Measurements from ENCODE around the gene ISYNA1. TPM values are rescaled to one million over a fixed set of nuclear protein-coding genes. Genes with fewer than 3 reads are reported as not detected.

ISYNA1 gene
- total and polyA plus RNA-seq, 2 of the 13 experiments (the other 11 are each of a cell fraction or from before 2014, with no cell fraction given): 29.6 to 48.5 TPM

DNA sequence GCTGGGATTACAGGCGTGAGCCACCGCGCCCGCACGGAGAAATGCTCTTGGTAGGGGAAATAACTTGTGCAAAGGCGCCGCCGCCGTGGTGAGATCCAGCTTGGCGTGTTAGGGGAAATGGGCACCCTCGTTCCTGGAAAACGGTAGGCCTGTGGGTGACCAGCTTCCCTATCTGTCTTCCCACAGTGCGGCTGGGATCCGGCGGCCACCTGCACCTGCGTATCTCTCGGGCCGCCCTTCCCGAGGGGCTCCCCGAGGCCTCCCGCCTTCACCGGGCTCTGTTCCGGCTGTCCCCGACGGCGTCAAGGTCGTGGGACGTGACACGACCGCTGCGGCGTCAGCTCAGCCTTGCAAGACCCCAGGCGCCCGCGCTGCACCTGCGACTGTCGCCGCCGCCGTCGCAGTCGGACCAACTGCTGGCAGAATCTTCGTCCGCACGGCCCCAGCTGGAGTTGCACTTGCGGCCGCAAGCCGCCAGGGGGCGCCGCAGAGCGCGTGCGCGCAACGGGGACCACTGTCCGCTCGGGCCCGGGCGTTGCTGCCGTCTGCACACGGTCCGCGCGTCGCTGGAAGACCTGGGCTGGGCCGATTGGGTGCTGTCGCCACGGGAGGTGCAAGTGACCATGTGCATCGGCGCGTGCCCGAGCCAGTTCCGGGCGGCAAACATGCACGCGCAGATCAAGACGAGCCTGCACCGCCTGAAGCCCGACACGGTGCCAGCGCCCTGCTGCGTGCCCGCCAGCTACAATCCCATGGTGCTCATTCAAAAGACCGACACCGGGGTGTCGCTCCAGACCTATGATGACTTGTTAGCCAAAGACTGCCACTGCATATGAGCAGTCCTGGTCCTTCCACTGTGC lies 49.6 kb downstream of the ISYNA1 start (continued):
- TF ChIP-seq, protein P1, sequence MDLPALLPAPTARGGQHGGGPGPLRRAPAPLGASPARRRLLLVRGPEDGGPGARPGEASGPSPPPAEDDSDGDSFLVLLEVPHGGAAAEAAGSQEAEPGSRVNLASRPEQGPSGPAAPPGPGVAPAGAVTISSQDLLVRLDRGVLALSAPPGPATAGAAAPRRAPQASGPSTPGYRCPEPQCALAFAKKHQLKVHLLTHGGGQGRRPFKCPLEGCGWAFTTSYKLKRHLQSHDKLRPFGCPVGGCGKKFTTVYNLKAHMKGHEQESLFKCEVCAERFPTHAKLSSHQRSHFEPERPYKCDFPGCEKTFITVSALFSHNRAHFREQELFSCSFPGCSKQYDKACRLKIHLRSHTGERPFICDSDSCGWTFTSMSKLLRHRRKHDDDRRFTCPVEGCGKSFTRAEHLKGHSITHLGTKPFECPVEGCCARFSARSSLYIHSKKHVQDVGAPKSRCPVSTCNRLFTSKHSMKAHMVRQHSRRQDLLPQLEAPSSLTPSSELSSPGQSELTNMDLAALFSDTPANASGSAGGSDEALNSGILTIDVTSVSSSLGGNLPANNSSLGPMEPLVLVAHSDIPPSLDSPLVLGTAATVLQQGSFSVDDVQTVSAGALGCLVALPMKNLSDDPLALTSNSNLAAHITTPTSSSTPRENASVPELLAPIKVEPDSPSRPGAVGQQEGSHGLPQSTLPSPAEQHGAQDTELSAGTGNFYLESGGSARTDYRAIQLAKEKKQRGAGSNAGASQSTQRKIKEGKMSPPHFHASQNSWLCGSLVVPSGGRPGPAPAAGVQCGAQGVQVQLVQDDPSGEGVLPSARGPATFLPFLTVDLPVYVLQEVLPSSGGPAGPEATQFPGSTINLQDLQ (CRISPR knock-in tag; IDR thresholded peaks at IDR 0.05): peak; percentile 83
- TF ChIP-seq MTA3 (CRISPR knock-in tag; IDR thresholded peaks at IDR 0.05): no peak
- TF ChIP-seq YY1 (IDR thresholded peaks at IDR 0.05; ENCODE audit: insufficient read depth, insufficient replicate concordance, low read depth, low read length): peak; percentile 60
- TF ChIP-seq ZNF10 (CRISPR knock-in tag; IDR thresholded peaks at IDR 0.05; ENCODE audit: borderline replicate concordance, low read depth): no peak
- TF ChIP-seq RORA (CRISPR knock-in tag; IDR thresholded peaks at IDR 0.05): no peak; the same call in 1 of the 2 replicates
- TF ChIP-seq ZNF331 (CRISPR knock-in tag; IDR thresholded peaks at IDR 0.05): peak; percentile 29; the same call in 1 of the 2 replicates
- peak; percentile 94 for TF ChIP-seq NFAT5 (CRISPR knock-in tag; IDR thresholded peaks at IDR 0.05)
- peak; percentile 69; the same call in 1 of the 2 replicates for TF ChIP-seq ZMYM3 (CRISPR knock-in tag; IDR thresholded peaks at IDR 0.05)
- TF ChIP-seq CCAR2 (optimal IDR thresholded peaks at IDR 0.05; ENCODE audit: low read depth, low read length): no peak
- TF ChIP-seq, protein P2, sequence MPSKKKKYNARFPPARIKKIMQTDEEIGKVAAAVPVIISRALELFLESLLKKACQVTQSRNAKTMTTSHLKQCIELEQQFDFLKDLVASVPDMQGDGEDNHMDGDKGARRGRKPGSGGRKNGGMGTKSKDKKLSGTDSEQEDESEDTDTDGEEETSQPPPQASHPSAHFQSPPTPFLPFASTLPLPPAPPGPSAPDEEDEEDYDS (CRISPR knock-in tag; IDR thresholded peaks at IDR 0.05): peak; percentile 23; the same call in 1 of the 2 replicates
- TF ChIP-seq, protein P3, sequence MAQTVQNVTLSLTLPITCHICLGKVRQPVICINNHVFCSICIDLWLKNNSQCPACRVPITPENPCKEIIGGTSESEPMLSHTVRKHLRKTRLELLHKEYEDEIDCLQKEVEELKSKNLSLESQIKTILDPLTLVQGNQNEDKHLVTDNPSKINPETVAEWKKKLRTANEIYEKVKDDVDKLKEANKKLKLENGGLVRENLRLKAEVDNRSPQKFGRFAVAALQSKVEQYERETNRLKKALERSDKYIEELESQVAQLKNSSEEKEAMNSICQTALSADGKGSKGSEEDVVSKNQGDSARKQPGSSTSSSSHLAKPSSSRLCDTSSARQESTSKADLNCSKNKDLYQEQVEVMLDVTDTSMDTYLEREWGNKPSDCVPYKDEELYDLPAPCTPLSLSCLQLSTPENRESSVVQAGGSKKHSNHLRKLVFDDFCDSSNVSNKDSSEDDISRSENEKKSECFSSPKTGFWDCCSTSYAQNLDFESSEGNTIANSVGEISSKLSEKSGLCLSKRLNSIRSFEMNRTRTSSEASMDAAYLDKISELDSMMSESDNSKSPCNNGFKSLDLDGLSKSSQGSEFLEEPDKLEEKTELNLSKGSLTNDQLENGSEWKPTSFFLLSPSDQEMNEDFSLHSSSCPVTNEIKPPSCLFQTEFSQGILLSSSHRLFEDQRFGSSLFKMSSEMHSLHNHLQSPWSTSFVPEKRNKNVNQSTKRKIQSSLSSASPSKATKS (CRISPR knock-in tag; IDR thresholded peaks at IDR 0.05): no peak; the same call in 1 of the 2 replicates
- TF ChIP-seq, protein P4, sequence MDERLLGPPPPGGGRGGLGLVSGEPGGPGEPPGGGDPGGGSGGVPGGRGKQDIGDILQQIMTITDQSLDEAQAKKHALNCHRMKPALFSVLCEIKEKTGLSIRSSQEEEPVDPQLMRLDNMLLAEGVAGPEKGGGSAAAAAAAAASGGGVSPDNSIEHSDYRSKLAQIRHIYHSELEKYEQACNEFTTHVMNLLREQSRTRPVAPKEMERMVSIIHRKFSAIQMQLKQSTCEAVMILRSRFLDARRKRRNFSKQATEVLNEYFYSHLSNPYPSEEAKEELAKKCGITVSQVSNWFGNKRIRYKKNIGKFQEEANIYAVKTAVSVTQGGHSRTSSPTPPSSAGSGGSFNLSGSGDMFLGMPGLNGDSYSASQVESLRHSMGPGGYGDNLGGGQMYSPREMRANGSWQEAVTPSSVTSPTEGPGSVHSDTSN (CRISPR knock-in tag; IDR thresholded peaks at IDR 0.05): no peak
- TF ChIP-seq MIER2 (CRISPR knock-in tag; IDR thresholded peaks at IDR 0.05): no peak
- 0 out of 2 replicates have a peak, but pooled peaks have one; percentile 49 for TF ChIP-seq ZNF616 (CRISPR knock-in tag; IDR thresholded peaks at IDR 0.05; ENCODE audit: low read depth)
